NT2/D1 (cell line): ENCODE data around the gene DMTF1.
"Not testable (repeated sequence)": the region's sequence is repeated elsewhere in the genome, so short reads cannot be mapped to it uniquely, and the experiment has no call there.

Experiments used
- DNase-seq: peaks from one replicate; pipeline ENCODE4 v3.0.0-alpha.2; 2011; ENCODE audit warnings: low read depth, low spot score
- H3K27me3 ChIP-seq: 2 replicates; pipeline ENCODE4 v1.6.0; 2011; ENCODE audit warnings: mild to moderate bottlenecking; ENCODE audit not compliant: insufficient read length, insufficient read depth
- H3K36me3 ChIP-seq: 2 replicates; pipeline ENCODE4 v1.6.1; 2011; ENCODE audit warnings: mild to moderate bottlenecking, low read length, mixed read lengths; ENCODE audit not compliant: insufficient read depth, insufficient read length
- H3K4me1 ChIP-seq: 2 replicates; pipeline ENCODE4 v1.5.1; 2011; ENCODE audit not compliant: insufficient read depth, insufficient read length
- H3K4me3 ChIP-seq: 2 replicates; pipeline ENCODE4 v1.5.1; 2011; ENCODE audit warnings: low read depth; ENCODE audit not compliant: insufficient read length
- H3K9ac ChIP-seq: 2 replicates; pipeline ENCODE4 v1.6.0; 2011; ENCODE audit warnings: low read depth; ENCODE audit not compliant: insufficient read length
- H3K9me3 ChIP-seq: 2 replicates; pipeline ENCODE4 v1.5.1; 2011; ENCODE audit warnings: mild to moderate bottlenecking, low read length; ENCODE audit not compliant: insufficient read depth
- SUZ12 ChIP-seq: IDR thresholded peaks from 2 replicates; pipeline ENCODE4 v1.6.1; 2011; ENCODE audit not compliant: insufficient read length, insufficient read depth; ENCODE audit errors: extremely low read depth
- YY1 ChIP-seq: IDR thresholded peaks from 2 replicates; pipeline ENCODE4 v1.6.1; 2011; ENCODE audit not compliant: insufficient read length, insufficient read depth
- ZNF274 ChIP-seq: IDR thresholded peaks from 2 replicates; pipeline ENCODE4 v1.6.1; 2011; ENCODE audit warnings: mild to moderate bottlenecking, low read depth, low read length

DMTF1 gene

GRCh38 chr7:87199700-87200450, 47.6 kb downstream of the DMTF1 start:
- H3K9ac ChIP-seq: no peak overlapping the region
- no peaks in the 10 kb centered on the region for H3K4me1 ChIP-seq
- peaks cover 67% of the 10 kb centered on the region for H3K36me3 ChIP-seq
- TF ChIP-seq ZNF274: no peak
- no peak for TF ChIP-seq SUZ12
- TF ChIP-seq YY1: no peak
- no peak for DNase-seq
- no peak overlapping the region for H3K4me3 ChIP-seq
- peaks cover 22% of the 10 kb centered on the region for H3K9me3 ChIP-seq
- H3K27me3 ChIP-seq: no peaks in the 10 kb centered on the region

GRCh38 chr7:87202208-87202607, 50.0 kb downstream of the DMTF1 start:
- no peaks in the 10 kb centered on the region for H3K4me1 ChIP-seq
- no peak overlapping the region for H3K4me3 ChIP-seq
- H3K36me3 ChIP-seq: peaks cover 48% of the 10 kb centered on the region
- DNase-seq: no peak
- H3K9ac ChIP-seq: no peak overlapping the region
- H3K9me3 ChIP-seq: peaks cover 44% of the 10 kb centered on the region
- TF ChIP-seq SUZ12 (no peak), ZNF274 (no peak), YY1 (no peak)
- H3K27me3 ChIP-seq: no peaks in the 10 kb centered on the region

- H3K9ac ChIP-seq: no peak overlapping the region
- no peak for DNase-seq
- no peak for TF ChIP-seq YY1
- no peak for TF ChIP-seq SUZ12
- peaks cover 43% of the 10 kb centered on the region for H3K36me3 ChIP-seq
- no peaks in the 10 kb centered on the region for H3K4me1 ChIP-seq
- H3K27me3 ChIP-seq: no peaks in the 10 kb centered on the region
- H3K4me3 ChIP-seq: no peak overlapping the region
- peaks cover 44% of the 10 kb centered on the region for H3K9me3 ChIP-seq
Observed at GRCh38 chr7:87202705-87203104, 50.5 kb downstream of the DMTF1 start.

- not testable (repeated sequence) for H3K4me3 ChIP-seq, DNase-seq, H3K4me1 ChIP-seq, H3K27me3 ChIP-seq, H3K9ac ChIP-seq
- peaks cover 34% of the 10 kb centered on the region for H3K36me3 ChIP-seq
- H3K9me3 ChIP-seq: peaks cover 44% of the 10 kb centered on the region
Observed at GRCh38 chr7:87203929-87204328, 51.7 kb downstream of the DMTF1 start.

GRCh38 chr7:87204933-87205332, 52.7 kb downstream of the DMTF1 start:
- Histone ChIP-seq H3K9ac (no peak overlapping the region), H3K9me3 (peaks cover 44% of the 10 kb centered on the region), H3K27me3 (no peaks in the 10 kb centered on the region), H3K4me3 (no peak overlapping the region), H3K4me1 (no peaks in the 10 kb centered on the region), H3K36me3 (peaks cover 28% of the 10 kb centered on the region)
- DNase-seq: peak; percentile 30
- TF ChIP-seq YY1 (no peak), SUZ12 (no peak), ZNF274 (no peak)

- H3K9ac ChIP-seq, H3K4me3 ChIP-seq, DNase-seq, H3K4me1 ChIP-seq, H3K27me3 ChIP-seq: not testable (repeated sequence)
- Histone ChIP-seq H3K36me3 (peaks cover 25% of the 10 kb centered on the region), H3K9me3 (peaks cover 44% of the 10 kb centered on the region)
Observed at GRCh38 chr7:87205701-87206100, 53.4 kb downstream of the DMTF1 start.

- DNase-seq: no peak
- Histone ChIP-seq H3K27me3 (no peaks in the 10 kb centered on the region), H3K4me1 (no peaks in the 10 kb centered on the region), H3K9me3 (peaks cover 44% of the 10 kb centered on the region), H3K36me3 (peaks cover 22% of the 10 kb centered on the region), H3K4me3 (no peak overlapping the region), H3K9ac (no peak overlapping the region)
- no peak for TF ChIP-seq YY1
- TF ChIP-seq SUZ12: no peak
- no peak for TF ChIP-seq ZNF274
Observed at GRCh38 chr7:87206361-87206760, 54.1 kb downstream of the DMTF1 start.
